GM19099 (cell line): ENCODE measurements around the gene HOMER1.

Experiments used
- POLR2A ChIP-seq: IDR thresholded peaks from 3 replicates; pipeline ENCODE4 v1.6.1; 2011; ENCODE audit warnings: low read depth; ENCODE audit not compliant: insufficient read length; ENCODE audit errors: extremely low read depth

Gene HOMER1

GRCh38 chr5:79508794-79509193 lies 5.1 kb downstream of the HOMER1 start:
- TF ChIP-seq POLR2A = no peak

- TF ChIP-seq POLR2A = no peak
Observed at GRCh38 chr5:79508354-79508753, 5.6 kb downstream of the HOMER1 start.

GRCh38 chr5:79507251-79508205 lies 6.4 kb downstream of the HOMER1 start:
- TF ChIP-seq POLR2A = no peak

GRCh38 chr5:79505138-79505537 lies 8.8 kb downstream of the HOMER1 start:
- TF ChIP-seq POLR2A = no peak

- no peak for TF ChIP-seq POLR2A
Observed at GRCh38 chr5:79503794-79504495, 10.0 kb downstream of the HOMER1 start.

- no peak for TF ChIP-seq POLR2A
Observed at GRCh38 chr5:79499640-79500273, 14.2 kb downstream of the HOMER1 start.

GRCh38 chr5:79495311-79495710 lies 18.6 kb downstream of the HOMER1 start:
- no peak for TF ChIP-seq POLR2A

- TF ChIP-seq POLR2A = no peak
Observed at GRCh38 chr5:79493596-79494345, 20.2 kb downstream of the HOMER1 start.

GRCh38 chr5:79491690-79492317 lies 22.1 kb downstream of the HOMER1 start:
- TF ChIP-seq POLR2A = no peak

GRCh38 chr5:79490323-79490936 lies 23.5 kb downstream of the HOMER1 start:
- no peak for TF ChIP-seq POLR2A

- no peak for TF ChIP-seq POLR2A
Observed at GRCh38 chr5:79489773-79490172, 24.2 kb downstream of the HOMER1 start.

- no peak for TF ChIP-seq POLR2A
Observed at GRCh38 chr5:79488775-79489174, 25.2 kb downstream of the HOMER1 start.

- no peak for TF ChIP-seq POLR2A
Observed at GRCh38 chr5:79488058-79488457, 25.9 kb downstream of the HOMER1 start.

GRCh38 chr5:79487251-79487650 lies 26.7 kb downstream of the HOMER1 start:
- TF ChIP-seq POLR2A = no peak
